Endodermal cell (in vitro differentiated cells): ENCODE data around the gene AGO3. TPM values are rescaled to one million over a fixed set of nuclear protein-coding genes. Genes with fewer than 3 reads are reported as not detected.
A peak's percentile ranks its signal among the peaks of the same experiment; 100 is the strongest.

Experiments
- DNase-seq: peaks from one replicate; pipeline ENCODE4 v3.0.0-alpha.2; 2017
- H3K27ac ChIP-seq: 2 replicates; pipeline ENCODE4 v1.5.1; 2013; ENCODE audit warnings: mild to moderate bottlenecking, low read depth, low read length, moderate library complexity
- H3K27me3 ChIP-seq: 2 replicates; pipeline ENCODE4 v1.6.1; 2013; ENCODE audit warnings: mild to moderate bottlenecking, low read length, moderate library complexity; ENCODE audit not compliant: insufficient read depth, control insufficient read depth, poor library complexity, severe bottlenecking
- H3K36me3 ChIP-seq: 2 replicates; pipeline ENCODE4 v1.7.0; 2013; ENCODE audit warnings: mild to moderate bottlenecking, low read length, moderate library complexity; ENCODE audit not compliant: control insufficient read depth, insufficient read depth
- H3K4me1 ChIP-seq: one replicate; pipeline ENCODE4 v1.7.0; 2013; ENCODE audit warnings: low read length; ENCODE audit not compliant: control insufficient read depth, insufficient read depth
- H3K4me3 ChIP-seq: 2 replicates; pipeline ENCODE4 v1.5.1; 2013; ENCODE audit warnings: mild to moderate bottlenecking, low read length, moderate library complexity
- H3K9ac ChIP-seq: 2 replicates; pipeline ENCODE4 v1.6.1; 2013; ENCODE audit warnings: mild to moderate bottlenecking, low read length, moderate library complexity; ENCODE audit not compliant: poor library complexity, severe bottlenecking; ENCODE audit errors: extremely low read depth
- H3K9me3 ChIP-seq: 2 replicates; pipeline ENCODE4 v1.6.1; 2013; ENCODE audit warnings: mild to moderate bottlenecking, low read length, moderate library complexity; ENCODE audit not compliant: control insufficient read depth
- H3K27ac Mint-ChIP-seq: 2 replicates; pipeline ENCODE4 v1.8.0; 2020; ENCODE audit warnings: mixed read lengths
- H3K27me3 Mint-ChIP-seq: 2 replicates; pipeline ENCODE4 v1.8.0; 2021; ENCODE audit warnings: mild to moderate bottlenecking, mixed read lengths; ENCODE audit not compliant: insufficient read depth
- H3K36me3 Mint-ChIP-seq: 2 replicates; pipeline ENCODE4 v1.8.0; 2020; ENCODE audit warnings: low read depth, mixed read lengths
- H3K4me1 Mint-ChIP-seq: 2 replicates; pipeline ENCODE4 v1.8.0; 2020; ENCODE audit warnings: mixed read lengths
- H3K4me3 Mint-ChIP-seq: 2 replicates; pipeline ENCODE4 v1.8.0; 2020; ENCODE audit warnings: mild to moderate bottlenecking, moderate library complexity, mixed read lengths
- H3K9me3 Mint-ChIP-seq: 2 replicates; pipeline ENCODE4 v1.8.0; 2020; ENCODE audit warnings: mild to moderate bottlenecking, mixed read lengths
- WGBS, 2 experiments: methylation state at CpG; one replicate each; pipeline versions ENCODE4 v1.1.5 to v1.1.7; 2013; ENCODE audit warnings: missing lambda C conversion rate in 2 of 2, mixed read lengths in 1 of 2; ENCODE audit not compliant: insufficient coverage in 1 of 2, insufficient read length in 1 of 2; 5-methylcytosine and 5-hydroxymethylcytosine counted together
- total RNA-seq, 2 donors: library from RNA; stranded (reverse); fragmentation: NEBNext Ultra II Directional in 1 of 2; extraction: Animal tissue kit (Norgen Biotek cat#: 25700) in 1 of 2; gene quantifications; 2 replicates in 1 of 2; 3 replicates in 1 of 2; pipeline ENCODE4 v1.2.1, GENCODE V29; 2021
- TF ChIP-seq, protein P1 (sequence below): fragments of 200-600 bp; sonication (generic); conservative IDR thresholded peaks from 2 replicates; pipeline ENCODE4 v1.5.0; 2021; ENCODE audit warnings: antibody characterized with exemption, mild to moderate bottlenecking

Gene AGO3
- total RNA-seq, 2 donors from 2014 or later: 32.8 to 39.8 TPM

- no peak overlapping the region for H3K9ac ChIP-seq
- peaks cover 80% of the 10 kb centered on the region for H3K36me3 Mint-ChIP-seq
- DNase-seq: no peak
- H3K4me1 ChIP-seq: no peaks in the 10 kb centered on the region
- no peaks in the 10 kb centered on the region for H3K9me3 ChIP-seq
- 86 to 100% methylated on average over 1 to 6 of the region's 6 CpGs for WGBS, 2 experiments
- no peaks in the 10 kb centered on the region for H3K9me3 Mint-ChIP-seq
- no peaks in the 10 kb centered on the region for H3K27me3 Mint-ChIP-seq
- no peak overlapping the region for H3K4me3 Mint-ChIP-seq
- H3K4me1 Mint-ChIP-seq: no peaks in the 10 kb centered on the region
- H3K4me3 ChIP-seq: no peak overlapping the region
- peaks cover 83% of the 10 kb centered on the region for H3K36me3 ChIP-seq
- no peaks in the 10 kb centered on the region for H3K27me3 ChIP-seq
- TF ChIP-seq, protein P1, sequence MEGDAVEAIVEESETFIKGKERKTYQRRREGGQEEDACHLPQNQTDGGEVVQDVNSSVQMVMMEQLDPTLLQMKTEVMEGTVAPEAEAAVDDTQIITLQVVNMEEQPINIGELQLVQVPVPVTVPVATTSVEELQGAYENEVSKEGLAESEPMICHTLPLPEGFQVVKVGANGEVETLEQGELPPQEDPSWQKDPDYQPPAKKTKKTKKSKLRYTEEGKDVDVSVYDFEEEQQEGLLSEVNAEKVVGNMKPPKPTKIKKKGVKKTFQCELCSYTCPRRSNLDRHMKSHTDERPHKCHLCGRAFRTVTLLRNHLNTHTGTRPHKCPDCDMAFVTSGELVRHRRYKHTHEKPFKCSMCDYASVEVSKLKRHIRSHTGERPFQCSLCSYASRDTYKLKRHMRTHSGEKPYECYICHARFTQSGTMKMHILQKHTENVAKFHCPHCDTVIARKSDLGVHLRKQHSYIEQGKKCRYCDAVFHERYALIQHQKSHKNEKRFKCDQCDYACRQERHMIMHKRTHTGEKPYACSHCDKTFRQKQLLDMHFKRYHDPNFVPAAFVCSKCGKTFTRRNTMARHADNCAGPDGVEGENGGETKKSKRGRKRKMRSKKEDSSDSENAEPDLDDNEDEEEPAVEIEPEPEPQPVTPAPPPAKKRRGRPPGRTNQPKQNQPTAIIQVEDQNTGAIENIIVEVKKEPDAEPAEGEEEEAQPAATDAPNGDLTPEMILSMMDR: no peak
- H3K27ac ChIP-seq: no peak overlapping the region
- H3K27ac Mint-ChIP-seq: peak overlapping the region; percentile 35
Observed at GRCh38 chr1:35894183-35894582, 36.7 kb upstream of the AGO3 start.

GRCh38 chr1:35894656-35895055, 36.2 kb upstream of the AGO3 start:
- Histone ChIP-seq H3K4me1 (no peaks in the 10 kb centered on the region), H3K4me3 (no peak overlapping the region), H3K9ac (no peak overlapping the region), H3K27ac (no peak overlapping the region), H3K9me3 (no peaks in the 10 kb centered on the region), H3K36me3 (peaks cover 84% of the 10 kb centered on the region), H3K27me3 (no peaks in the 10 kb centered on the region)
- 100% methylated on average over 1 of the region's 1 CpG; no CpG with 5 or more reads in 1 of the 2 experiments for WGBS, 2 experiments
- H3K27ac Mint-ChIP-seq: peak overlapping the region; percentile 35
- peaks cover 82% of the 10 kb centered on the region for H3K36me3 Mint-ChIP-seq
- H3K4me1 Mint-ChIP-seq: no peaks in the 10 kb centered on the region
- TF ChIP-seq, protein P1: no peak
- H3K4me3 Mint-ChIP-seq: no peak overlapping the region
- no peak for DNase-seq
- no peaks in the 10 kb centered on the region for H3K9me3 Mint-ChIP-seq
- no peaks in the 10 kb centered on the region for H3K27me3 Mint-ChIP-seq

GRCh38 chr1:35899941-35900340, 31.0 kb upstream of the AGO3 start:
- no peak for DNase-seq
- H3K27ac ChIP-seq: no peak overlapping the region
- no peak overlapping the region for H3K9ac ChIP-seq
- H3K4me3 ChIP-seq: no peak overlapping the region
- Mint-ChIP-seq H3K4me1 (no peaks in the 10 kb centered on the region), H3K4me3 (no peak overlapping the region), H3K36me3 (peaks cover 85% of the 10 kb centered on the region), H3K9me3 (no peaks in the 10 kb centered on the region), H3K27ac (no peak overlapping the region), H3K27me3 (no peaks in the 10 kb centered on the region)
- peaks cover 80% of the 10 kb centered on the region for H3K36me3 ChIP-seq
- TF ChIP-seq, protein P1: peak; percentile 47
- H3K4me1 ChIP-seq: no peaks in the 10 kb centered on the region
- no peaks in the 10 kb centered on the region for H3K27me3 ChIP-seq
- no peaks in the 10 kb centered on the region for H3K9me3 ChIP-seq
